HFFc6 (cell line): Measurements from ENCODE around the gene EVA1A. TPM values are rescaled to one million over a fixed set of nuclear protein-coding genes. Genes with fewer than 3 reads are reported as not detected.

Experiments used
- DNase-seq: peaks from one replicate; pipeline ENCODE4 v3.0.0-alpha.2; 2018
- H3K27ac Mint-ChIP-seq: 2 replicates; pipeline ENCODE4 v1.8.0; 2020; ENCODE audit warnings: mild to moderate bottlenecking, mixed read lengths
- H3K27me3 Mint-ChIP-seq: 2 replicates; pipeline ENCODE4 v1.8.0; 2021; ENCODE audit warnings: mild to moderate bottlenecking, moderate library complexity, mixed read lengths; ENCODE audit not compliant: insufficient read depth
- H3K36me3 Mint-ChIP-seq: 2 replicates; pipeline ENCODE4 v1.8.0; 2021; ENCODE audit warnings: low read depth, mixed read lengths
- H3K4me1 Mint-ChIP-seq: 2 replicates; pipeline ENCODE4 v1.8.0; 2020; ENCODE audit warnings: low read depth, mixed read lengths
- H3K4me3 Mint-ChIP-seq: 2 replicates; pipeline ENCODE4 v1.8.0; 2020; ENCODE audit warnings: mild to moderate bottlenecking, moderate library complexity, mixed read lengths
- H3K9me3 Mint-ChIP-seq: 2 replicates; pipeline ENCODE4 v1.8.0; 2020; ENCODE audit warnings: mild to moderate bottlenecking, mixed read lengths
- total RNA-seq, 6 experiments: library from RNA; stranded (reverse); fragmentation: NEBNext Ultra II Directional; extraction: Animal tissue kit (Norgen Biotek cat#: 25700); gene quantifications; 2 replicates in 1 of 6; 3 replicates in 5 of 6; pipeline ENCODE4 v1.2.3, GENCODE V29; 2021
- TF ChIP-seq, protein P1 (sequence below): fragments of 200-600 bp; sonication (generic); IDR thresholded peaks from 2 replicates; pipeline ENCODE4 v1.5.0; 2021; ENCODE audit warnings: antibody characterized with exemption, mild to moderate bottlenecking

The EVA1A gene
- total RNA-seq, 6 experiments from 2014 or later, result 61.7 to 75.2 (median 68.8) TPM

DNA sequence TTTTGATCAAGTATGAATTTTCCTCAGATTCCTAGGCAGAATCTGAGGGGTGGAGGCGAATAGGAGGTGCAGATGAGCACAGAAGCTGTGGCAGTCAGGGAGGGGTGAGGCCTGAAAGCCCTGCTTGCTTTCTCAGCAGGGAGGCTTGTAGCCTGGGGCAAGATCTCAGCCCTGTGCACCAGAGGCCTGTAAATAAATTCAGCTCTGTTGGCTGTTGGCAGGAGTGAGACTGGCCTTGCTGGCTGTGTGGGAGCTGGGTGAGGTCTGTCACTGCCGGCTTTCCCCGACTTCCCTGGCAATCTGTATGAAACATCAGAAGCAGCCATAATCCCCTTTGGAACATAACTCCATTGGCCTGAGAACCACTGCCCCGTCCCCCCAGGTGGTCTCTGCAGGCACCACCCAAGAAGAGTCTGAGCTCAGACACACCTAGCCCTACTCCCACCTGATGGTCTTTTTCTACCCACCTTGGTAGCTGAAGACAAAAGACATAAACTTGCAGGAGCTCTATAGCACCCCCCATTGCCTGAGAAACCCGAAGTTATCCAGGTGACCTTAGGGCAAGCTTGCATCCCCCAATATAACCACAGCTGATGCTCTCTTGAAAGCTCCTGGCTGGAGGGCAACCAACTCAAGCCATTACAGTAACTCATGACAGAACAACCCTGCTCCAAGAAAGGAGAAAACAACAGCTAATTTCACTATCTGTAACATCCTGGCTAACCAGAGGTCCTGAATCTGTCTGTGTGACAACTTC is 32.3 kb downstream of the EVA1A start:
- H3K4me3 Mint-ChIP-seq, result peak overlapping the region; percentile 18; the same call in 1 of the 2 replicates
- H3K4me1 Mint-ChIP-seq, result peaks cover 7% of the 10 kb centered on the region
- no peaks in the 10 kb centered on the region for H3K27me3 Mint-ChIP-seq
- TF ChIP-seq, protein P1, sequence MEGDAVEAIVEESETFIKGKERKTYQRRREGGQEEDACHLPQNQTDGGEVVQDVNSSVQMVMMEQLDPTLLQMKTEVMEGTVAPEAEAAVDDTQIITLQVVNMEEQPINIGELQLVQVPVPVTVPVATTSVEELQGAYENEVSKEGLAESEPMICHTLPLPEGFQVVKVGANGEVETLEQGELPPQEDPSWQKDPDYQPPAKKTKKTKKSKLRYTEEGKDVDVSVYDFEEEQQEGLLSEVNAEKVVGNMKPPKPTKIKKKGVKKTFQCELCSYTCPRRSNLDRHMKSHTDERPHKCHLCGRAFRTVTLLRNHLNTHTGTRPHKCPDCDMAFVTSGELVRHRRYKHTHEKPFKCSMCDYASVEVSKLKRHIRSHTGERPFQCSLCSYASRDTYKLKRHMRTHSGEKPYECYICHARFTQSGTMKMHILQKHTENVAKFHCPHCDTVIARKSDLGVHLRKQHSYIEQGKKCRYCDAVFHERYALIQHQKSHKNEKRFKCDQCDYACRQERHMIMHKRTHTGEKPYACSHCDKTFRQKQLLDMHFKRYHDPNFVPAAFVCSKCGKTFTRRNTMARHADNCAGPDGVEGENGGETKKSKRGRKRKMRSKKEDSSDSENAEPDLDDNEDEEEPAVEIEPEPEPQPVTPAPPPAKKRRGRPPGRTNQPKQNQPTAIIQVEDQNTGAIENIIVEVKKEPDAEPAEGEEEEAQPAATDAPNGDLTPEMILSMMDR, result peak; percentile 10; the same call in 1 of the 2 replicates
- H3K9me3 Mint-ChIP-seq, result no peaks in the 10 kb centered on the region
- DNase-seq, result peak; percentile 73
- 0 out of 2 replicates have a peak, but pooled peaks cover 5% of the 10 kb centered on the region for H3K36me3 Mint-ChIP-seq
- H3K27ac Mint-ChIP-seq, result peak overlapping the region; percentile 61; the same call in 1 of the 2 replicates

DNA sequence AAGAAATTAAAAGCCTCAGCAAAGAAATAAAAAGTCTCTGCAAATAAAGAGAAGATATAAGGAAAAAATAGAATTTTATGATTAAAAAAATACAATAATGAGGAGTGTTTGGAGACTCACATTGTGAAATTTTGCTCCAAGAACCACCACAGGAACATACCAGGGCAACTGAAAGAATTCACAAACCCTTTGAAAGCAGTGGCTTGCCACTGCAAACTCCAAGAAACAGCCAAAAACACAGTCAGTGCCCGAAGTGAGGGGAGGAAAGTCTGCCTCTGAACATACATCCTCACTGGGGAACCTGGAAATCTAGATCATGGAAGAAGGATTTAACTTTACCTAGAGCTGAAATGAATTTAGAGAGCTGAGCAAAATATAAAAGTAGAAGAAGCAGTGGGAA is 33.1 kb downstream of the EVA1A start:
- Mint-ChIP-seq H3K9me3 (no peaks in the 10 kb centered on the region), H3K4me3 (peak overlapping the region; percentile 4; the same call in 1 of the 2 replicates), H3K4me1 (peaks cover 6% of the 10 kb centered on the region), H3K36me3 (peaks cover 10% of the 10 kb centered on the region; the same call in 1 of the 2 replicates), H3K27ac (peak overlapping the region; percentile 61; the same call in 1 of the 2 replicates), H3K27me3 (no peaks in the 10 kb centered on the region)
- DNase-seq, result no peak
- TF ChIP-seq, protein P1, result no peak

GRCh38 chr2:75526842-75527241 is 33.9 kb downstream of the EVA1A start:
- no peak overlapping the region for H3K4me3 Mint-ChIP-seq
- no peaks in the 10 kb centered on the region for H3K4me1 Mint-ChIP-seq
- DNase-seq, result no peak
- TF ChIP-seq, protein P1, result no peak
- peak overlapping the region; percentile 59; the same call in 1 of the 2 replicates for H3K27ac Mint-ChIP-seq
- no peaks in the 10 kb centered on the region for H3K27me3 Mint-ChIP-seq
- H3K36me3 Mint-ChIP-seq, result peaks cover 10% of the 10 kb centered on the region; the same call in 1 of the 2 replicates
- no peaks in the 10 kb centered on the region for H3K9me3 Mint-ChIP-seq

DNA sequence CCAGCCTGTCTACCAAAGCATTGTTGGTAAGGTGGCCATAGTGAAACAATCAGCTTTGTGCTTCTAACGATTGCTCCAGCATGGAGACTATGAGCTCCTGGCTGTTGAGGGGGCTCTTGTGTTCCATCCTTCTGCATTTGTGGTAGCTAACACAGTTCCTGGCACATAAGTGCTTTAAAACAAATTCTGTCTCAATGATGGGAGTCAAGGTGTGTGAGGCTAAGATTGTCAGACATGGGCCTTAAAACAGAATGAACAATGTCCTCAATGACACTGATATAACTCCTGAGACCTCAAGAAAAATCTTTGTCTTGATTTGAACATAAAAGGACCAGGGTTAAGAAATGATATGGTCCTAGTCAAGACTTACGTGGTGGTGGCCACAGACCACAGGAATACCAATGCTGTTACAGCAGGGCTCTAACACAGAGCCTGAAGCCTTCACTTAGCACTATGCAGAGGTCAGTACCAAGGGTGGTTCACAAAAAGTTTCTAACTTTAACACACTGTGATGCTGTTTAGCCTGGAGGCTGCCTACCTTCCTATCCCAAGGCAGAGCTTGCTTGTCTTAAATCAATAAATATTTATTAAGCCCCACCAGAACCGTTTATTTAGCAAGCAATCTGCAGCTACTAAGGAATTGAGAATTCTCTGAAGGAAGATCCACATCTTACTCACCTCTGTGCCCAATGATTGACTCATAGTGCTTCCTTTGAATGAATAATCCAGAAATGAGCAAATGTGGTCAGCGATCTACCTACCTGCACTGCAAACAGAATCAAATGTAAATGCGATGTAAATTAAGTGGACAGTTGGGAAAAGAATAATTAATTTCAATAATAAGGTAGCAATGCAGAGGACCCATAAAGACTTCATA is 35.1 kb downstream of the EVA1A start:
- H3K4me3 Mint-ChIP-seq, result no peak overlapping the region
- peak; percentile 43 for DNase-seq
- H3K27ac Mint-ChIP-seq, result 0 out of 2 replicates have a peak overlapping the region, but pooled peaks have one; percentile 36
- no peaks in the 10 kb centered on the region for H3K27me3 Mint-ChIP-seq
- H3K4me1 Mint-ChIP-seq, result peaks cover 9% of the 10 kb centered on the region; the same call in 1 of the 2 replicates
- H3K9me3 Mint-ChIP-seq, result no peaks in the 10 kb centered on the region
- peaks cover 16% of the 10 kb centered on the region for H3K36me3 Mint-ChIP-seq
- TF ChIP-seq, protein P1, result no peak

DNA sequence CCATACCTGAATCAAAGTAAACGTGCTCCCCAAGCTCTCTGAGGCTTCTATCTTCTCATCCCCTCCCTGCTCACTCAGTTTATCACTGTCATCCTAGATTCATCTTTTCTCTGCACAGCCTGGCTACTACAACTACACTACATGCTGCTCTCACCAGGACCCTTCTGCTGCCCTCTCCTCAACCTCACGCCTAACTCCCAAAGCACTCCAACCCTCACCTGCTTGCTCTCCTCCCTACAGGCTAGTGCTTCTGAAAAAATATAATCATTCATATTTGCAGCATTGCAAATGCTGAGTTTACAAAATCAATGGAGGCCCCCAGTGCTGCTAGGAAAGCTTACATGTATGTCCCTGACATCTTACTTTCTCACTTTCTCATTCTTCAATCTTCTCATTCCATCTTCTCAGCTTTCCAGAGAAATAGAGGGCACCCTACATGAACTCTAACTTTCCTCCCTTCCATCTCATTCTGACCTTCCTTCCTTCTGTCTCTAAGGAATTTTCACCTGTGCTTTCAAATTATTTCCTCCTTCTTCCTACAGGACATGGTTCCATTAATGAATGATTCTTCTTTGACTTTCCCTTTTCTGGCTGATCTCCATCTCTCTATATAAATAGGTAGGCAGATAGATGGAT is 36.3 kb downstream of the EVA1A start:
- no peaks in the 10 kb centered on the region for H3K27me3 Mint-ChIP-seq
- TF ChIP-seq, protein P1, result no peak
- H3K4me3 Mint-ChIP-seq, result no peak overlapping the region
- DNase-seq, result no peak
- H3K36me3 Mint-ChIP-seq, result peaks cover 19% of the 10 kb centered on the region
- no peak overlapping the region for H3K27ac Mint-ChIP-seq
- H3K4me1 Mint-ChIP-seq, result peaks cover 19% of the 10 kb centered on the region
- H3K9me3 Mint-ChIP-seq, result no peaks in the 10 kb centered on the region
